HepG2 (cell line): ENCODE measurements around the gene IGFBP5. TPM values are rescaled to one million over a fixed set of nuclear protein-coding genes. Genes with fewer than 3 reads are reported as not detected.

ENCODE experiments used
- ATAC-seq: fragments of 200-7000 bp; cut with Tn5 transposase; 3 replicates; pipeline ENCODE4 v1.9.1; 2020; ENCODE audit warnings: mild to moderate bottlenecking, moderate library complexity
- BruUV-seq: library from RNA; stranded (reverse); fragments of 400-500 nt; replicated peaks from 2 replicates; lab custom pipeline; 2021; lab: Mats Ljungman, UMichigan
- CTCF ChIA-PET: fragments of 300-600 bp; formaldehyde crosslinking; extraction: SDS; loops from one replicate; lab custom pipeline; 2021; ENCODE audit warnings: low total read pairs, inconsistent platforms, low intra/inter-chr PET ratio; lab: Yijun Ruan, JAX
- POLR2A ChIA-PET: fragments of 350-600 bp; sonication (Branson Sonifier 250); formaldehyde crosslinking; loops from one replicate; lab custom pipeline; 2020; ENCODE audit warnings: antibody characterized with exemption, inconsistent platforms; lab: Yijun Ruan, JAX
- DNase-seq: peaks from one replicate; pipeline ENCODE4 v3.0.0-alpha.2; 2015; ENCODE audit warnings: low spot score
- FAIRE-seq: peaks from 3 replicates; lab custom pipeline; 2011; peaks lifted over from hg19 to GRCh38; lab: Jason Lieb, UNC
- H2AFZ ChIP-seq: one replicate; pipeline ENCODE4 v1.6.1; 2011; ENCODE audit warnings: low read length, inconsistent platforms
- H3K27ac ChIP-seq: fragments of 300-600 bp; 3 replicates; pipeline ENCODE4 v1.8.0; 2011; ENCODE audit warnings: mixed run types, mild to moderate bottlenecking, mixed read lengths, low read length, inconsistent platforms; ENCODE audit not compliant: insufficient read depth; ENCODE audit errors: extremely low read length
- H3K27me3 ChIP-seq, 2 experiments: fragments of 200-600 bp in 1 of 2; 2 replicates in 1 of 2; 3 replicates in 1 of 2; pipeline versions ENCODE4 v1.6.0 to v1.8.0; 2011; ENCODE audit warnings: low read length in 2 of 2, mild to moderate bottlenecking in 2 of 2, moderate library complexity in 2 of 2, inconsistent platforms in 1 of 2; ENCODE audit not compliant: insufficient read depth in 2 of 2, control insufficient read depth in 1 of 2
- H3K36me3 ChIP-seq, 2 experiments: fragments of 200-600 bp in 1 of 2; replicated peaks in 1 of 2; 2 replicates in 1 of 2; 3 replicates in 1 of 2; pipeline versions ENCODE4 v1.5.1 to v1.8.0; 2011; ENCODE audit warnings: low read length in 2 of 2, inconsistent platforms in 1 of 2; ENCODE audit not compliant: insufficient read depth in 2 of 2, control insufficient read depth in 1 of 2
- H3K4me1 ChIP-seq: 2 replicates; pipeline ENCODE4 v1.5.1; 2012; ENCODE audit warnings: low read length, inconsistent platforms; ENCODE audit not compliant: insufficient read depth
- H3K4me2 ChIP-seq: 2 replicates; pipeline ENCODE4 v1.6.0; 2011; ENCODE audit warnings: low read depth, low read length, inconsistent platforms
- H3K4me3 ChIP-seq, 3 experiments: fragments of 200-600 bp in 1 of 3; sonication (generic), shearing (Covaris generic) in 1 of 3; replicated peaks in 1 of 3; 2 replicates each; pipeline ENCODE4 v1.5.1; 2011 to 2016; ENCODE audit warnings: low read length in 3 of 3, inconsistent platforms in 2 of 3, low read depth in 2 of 3, mild to moderate bottlenecking in 2 of 3, control low read depth in 1 of 3, mixed read lengths in 1 of 3; ENCODE audit not compliant: insufficient read depth in 1 of 3
- H3K79me2 ChIP-seq: one replicate; pipeline ENCODE4 v1.6.1; 2011; ENCODE audit warnings: low read length, inconsistent platforms; ENCODE audit not compliant: insufficient read depth
- H3K9ac ChIP-seq: 2 replicates; pipeline ENCODE4 v1.6.0; 2011; ENCODE audit warnings: mild to moderate bottlenecking, low read depth, low read length, inconsistent platforms; ENCODE audit not compliant: insufficient read depth
- H3K9me3 ChIP-seq: 2 replicates; pipeline ENCODE4 v1.5.1; 2012; ENCODE audit warnings: mild to moderate bottlenecking, low read length
- H4K20me1 ChIP-seq: 2 replicates; pipeline ENCODE4 v1.6.0; 2011; ENCODE audit warnings: inconsistent platforms, mild to moderate bottlenecking, low read length, moderate library complexity; ENCODE audit not compliant: insufficient read depth
- CHCHD3 ChIP-seq: sonication (generic); formaldehyde crosslinking; IDR thresholded peaks from 2 replicates; pipeline ENCODE4 v1.8.0; 2022; ENCODE audit warnings: mild to moderate bottlenecking, missing genetic modification reagents, moderate library complexity
- ZBTB7A ChIP-seq: sonication (generic); formaldehyde crosslinking; IDR thresholded peaks from 2 replicates; pipeline ENCODE4 v1.8.0; 2022; ENCODE audit warnings: mild to moderate bottlenecking, missing genetic modification reagents
- ZFP62 ChIP-seq: sonication (generic); formaldehyde crosslinking; IDR thresholded peaks from 2 replicates; pipeline ENCODE4 v1.4.0; 2020; ENCODE audit warnings: missing genetic modification reagents
- ZNF639 ChIP-seq: conservative IDR thresholded peaks from 2 replicates; pipeline ENCODE4 v1.6.1; 2018; ENCODE audit warnings: missing genetic modification reagents
- WGBS: methylation state at CpG from one replicate; pipeline ENCODE4 v1.1.6; 2017; ENCODE audit warnings: low lambda C conversion rate; 5-methylcytosine and 5-hydroxymethylcytosine counted together
- in situ Hi-C: cut with HindIII; loops from 2 replicates; pipeline ENCODE4 v1.10.0; 2017; ENCODE audit warnings: low pct_unique_long_range_greater_than_20kb; ENCODE audit not compliant: extremely low pct_ligation_motif_present
- intact Hi-C: fragments of 100-400 bp; cut with micrococcal nuclease; formaldehyde crosslinking; loops from one replicate; pipeline ENCODE4 v1.10.0; 2022; ENCODE audit not compliant: unreplicated experiment
- polyA plus RNA-seq, 8 experiments: library from polyadenylated mRNA; depleted of rRNA in 3 of 8; stranded (reverse) in 7 of 8; unstranded in 1 of 8; fragments of >200 nt; fragmentation: Illumina TruSeq in 4 of 8; extraction: Trizol in 4 of 8; gene quantifications; 2 replicates each; pipeline versions ENCODE4 v1.2.1 to v1.2.3, GENCODE V29; 2011 to 2016; ENCODE audit warnings: low read depth in 4 of 8, missing spikeins in 1 of 8, mixed read lengths in 1 of 8; ENCODE audit not compliant: insufficient read depth in 1 of 8
- total RNA-seq, 5 experiments: library from RNA; depleted of rRNA; stranded (reverse); fragments of >200 nt; fragmentation: Illumina TruSeq; extraction: Trizol; gene quantifications; 2 replicates each; pipeline ENCODE4 v1.2.3, GENCODE V29; 2016; ENCODE audit warnings: low read depth in 1 of 5

Gene IGFBP5
- total and polyA plus RNA-seq, 2 of the 13 experiments (the other 11 are each of a cell fraction or from before 2014, with no cell fraction given), result 0.15 TPM; not detected in 1

DNA sequence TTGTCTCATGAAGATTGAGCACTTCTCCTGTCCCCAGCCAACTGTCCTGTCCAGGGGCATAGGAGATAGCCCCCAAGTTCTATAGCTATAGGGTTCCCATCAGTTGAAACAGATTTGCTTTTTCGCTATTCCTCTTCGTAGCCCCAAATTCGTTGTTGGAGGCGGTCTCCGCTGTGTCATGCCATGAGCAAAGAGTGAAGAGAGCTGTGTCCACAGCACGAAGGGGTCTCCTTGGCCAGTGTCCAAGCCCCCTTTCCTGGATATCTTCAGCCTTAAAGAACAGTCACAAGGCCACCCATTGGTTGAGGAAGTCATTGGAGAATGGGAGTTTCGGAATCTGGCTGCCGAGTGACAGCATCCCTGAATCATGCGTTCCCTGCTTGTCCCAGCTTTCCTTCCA is 21.0 kb downstream of the IGFBP5 start:
- H3K27me3 ChIP-seq, result peaks cover 14 to 95% of the 10 kb centered on the region in 2 experiments
- intact Hi-C loops (no loop called here), in situ Hi-C loops (no loop called here)
- CTCF ChIA-PET, result no interaction called here
- H3K9me3 ChIP-seq, result no peaks in the 10 kb centered on the region
- ATAC-seq (no peak), DNase-seq (no peak)
- H3K4me3 ChIP-seq, result no peak overlapping the region
- no peak for TF ChIP-seq ZFP62 (CRISPR knock-in tag)
- TF ChIP-seq, all 625 proteins: peak for 0
- H3K27ac ChIP-seq, result no peak overlapping the region
- H3K9ac ChIP-seq, result no peak overlapping the region
- no peaks in the 10 kb centered on the region for H4K20me1 ChIP-seq
- H2AFZ ChIP-seq, result no peak overlapping the region
- POLR2A ChIA-PET, result no interaction called here
- FAIRE-seq, result no peak
- no peaks in the 10 kb centered on the region for H3K36me3 ChIP-seq
- peaks cover 6% of the 10 kb centered on the region for H3K4me1 ChIP-seq
- WGBS, result 68% methylated on average over 9 of the region's 9 CpGs
- BruUV-seq, result no TSS peak
- H3K79me2 ChIP-seq, result no peaks in the 10 kb centered on the region
- H3K4me2 ChIP-seq, result no peak overlapping the region

GRCh38 chr2:216673609-216674008 is 21.7 kb downstream of the IGFBP5 start:
- WGBS, result 49% methylated on average over 9 of the region's 9 CpGs
- no peak for FAIRE-seq
- no peak for TF ChIP-seq ZNF639 (CRISPR knock-in tag)
- no peak for TF ChIP-seq ZBTB7A (CRISPR knock-in tag)
- no peak for TF ChIP-seq CHCHD3
- peaks cover 12 to 93% of the 10 kb centered on the region in 2 experiments for H3K27me3 ChIP-seq
- no TSS peak for BruUV-seq
- no peak overlapping the region for H3K4me2 ChIP-seq
- intact Hi-C loops, result no loop called here
- no peaks in the 10 kb centered on the region for H3K36me3 ChIP-seq
- no peaks in the 10 kb centered on the region for H3K9me3 ChIP-seq
- H4K20me1 ChIP-seq, result no peaks in the 10 kb centered on the region
- peaks cover 6% of the 10 kb centered on the region for H3K4me1 ChIP-seq
- H3K79me2 ChIP-seq, result no peaks in the 10 kb centered on the region
- CTCF ChIA-PET, result no interaction called here
- no peak overlapping the region for H3K9ac ChIP-seq
- no peak overlapping the region for H2AFZ ChIP-seq
- in situ Hi-C loops, result no loop called here
- H3K27ac ChIP-seq, result no peak overlapping the region
- H3K4me3 ChIP-seq, result no peak overlapping the region
- no peak for DNase-seq
- ATAC-seq, result no peak; the same call in 2 of the 3 replicates
- POLR2A ChIA-PET, result no interaction called here
